Measurements from ENCODE around the gene OR11H6.

- no peak for TF ChIP-seq POLR2A (IDR thresholded peaks at IDR 0.05; ENCODE audit: low read depth, low read length)
- TF ChIP-seq POLR2AphosphoS5 (IDR thresholded peaks at IDR 0.05; ENCODE audit: low read depth, low read length), result no peak
Observed at GRCh38 chr14:20184181-20184580, 39.3 kb upstream of the OR11H6 start.
